Heart left ventricle (tissue), 16 donors: ENCODE measurements around the gene CFAP54. TPM values are rescaled to one million over a fixed set of nuclear protein-coding genes. Genes with fewer than 3 reads are reported as not detected.

Experiments
- ATAC-seq, 4 donors: fragments of 200-7000 bp; cut with Tn5 transposase; one replicate each; pipeline ENCODE4 v1.9.1; 2020 to 2022; ENCODE audit warnings: moderate library complexity in 4 of 4, mild to moderate bottlenecking in 3 of 4, moderate number of reproducible peaks in 1 of 4
- DNase-seq, 5 donors: peaks; one replicate each; pipeline ENCODE4 v3.0.0-alpha.2; 2020
- H3K27ac ChIP-seq, 12 donors: fragments of 200-600 bp; sonication (generic) in 4 of 12; one replicate each; pipeline versions ENCODE4 v1.5.0 to v1.8.0; 2016 to 2022; ENCODE audit warnings: mild to moderate bottlenecking in 2 of 12
- H3K27me3 ChIP-seq, 9 donors: fragments of 200-600 bp; sonication (generic) in 2 of 9; one replicate each; pipeline versions ENCODE4 v1.5.1 to v1.8.0; 2016 to 2022; ENCODE audit warnings: mild to moderate bottlenecking in 3 of 9
- H3K36me3 ChIP-seq, 9 donors: fragments of 200-600 bp; sonication (generic) in 2 of 9; one replicate each; pipeline versions ENCODE4 v1.5.0 to v1.8.0; 2018 to 2022; ENCODE audit warnings: mild to moderate bottlenecking in 2 of 9
- H3K4me1 ChIP-seq, 12 donors: fragments of 200-600 bp; sonication (generic) in 4 of 12; one replicate each; pipeline versions ENCODE4 v1.5.0 to v1.8.0; 2016 to 2022; ENCODE audit warnings: mild to moderate bottlenecking in 3 of 12
- H3K4me3 ChIP-seq, 12 donors: fragments of 200-600 bp; sonication (generic) in 4 of 12; one replicate each; pipeline versions ENCODE4 v1.5.0 to v1.8.0; 2017 to 2022; ENCODE audit warnings: mild to moderate bottlenecking in 9 of 12, moderate library complexity in 4 of 12
- H3K9me3 ChIP-seq, 12 donors: fragments of 200-600 bp; sonication (generic) in 4 of 12; one replicate each; pipeline versions ENCODE4 v1.5.0 to v1.8.0; 2016 to 2022; ENCODE audit warnings: mild to moderate bottlenecking in 1 of 12
- CTCF ChIP-seq, 12 donors: fragments of 200-600 bp; sonication (generic) in 4 of 12; IDR thresholded peaks; one replicate each; pipeline versions ENCODE4 v1.5.0 to v1.8.0; 2018 to 2022; ENCODE audit warnings: antibody characterized with exemption in 12 of 12, mild to moderate bottlenecking in 5 of 12
- POLR2A ChIP-seq, 2 donors: fragments of 450-650 bp; IDR thresholded peaks; one replicate each; pipeline ENCODE4 v1.6.1; 2017; ENCODE audit warnings: antibody characterized with exemption in 2 of 2, mild to moderate bottlenecking in 2 of 2, moderate library complexity in 2 of 2
- WGBS, 4 donors: extraction: QIAGEN DNeasy Blood & Tissue Kit in 2 of 4; methylation state at CpG; one replicate each; pipeline versions ENCODE4 v1.1.5 to v1.1.7; 2013 to 2018; 5-methylcytosine and 5-hydroxymethylcytosine counted together
- intact Hi-C, 10 donors: fragments of 100-400 bp; cut with DNase I; formaldehyde crosslinking; loops; one replicate each; pipeline versions ENCODE4 v1.11.1 to v1.14.2; 2022
- polyA plus RNA-seq, 2 donors: library from polyadenylated mRNA; stranded (reverse); fragments of 200-250 nt; gene quantifications; one replicate each; pipeline ENCODE4 v1.2.3, GENCODE V29; 2013
- total RNA-seq, 9 donors: library from RNA; depleted of rRNA in 2 of 9; stranded (reverse); fragments of >200 nt in 2 of 9; fragmentation: NEBNext Ultra II Directional in 3 of 9; extraction: Animal tissue kit (Norgen Biotek cat#: 25700) in 3 of 9; gene quantifications; one replicate each; pipeline versions ENCODE4 v1.1.0 to v1.2.4, GENCODE V29; 2016 to 2023
- donor health status: ischemic (EF 13 %, LVEDD 7.1; RV severe dilation, severe dysfunction).
- donor health status: healthy with polysubstance abuse.
- donor health status: DM: no; HTN: yes; CAD: no.
- donor health status: DM: no; HTN: no; CAD: no.
- donor health status: ischemic (EF 25% LVEDD 6.9; RV normal size, moderate dysfunction).
- donor health status: ischemic (EF 25% LVEDD 5.7; RV mildly dilated, moderate dysfunction).
- donor health status: healthy.
- donor health status: DM: yes; HTN: yes; CAD: no.
- donor health status: ischemic (EF 35%, LVEDD 5.7; RV mildly dilated, moderate dysfunction).
- donor health status: nonischemic (EF 11% LVEDD 7.7; RV severe dilation, severe dysfunction).
- donor health status: DM: yes; HTN: yes; CAD: no.
- donor health status: PGD.
- donor health status: ischemic (EF 29% LVEDD 5.4; RV normal size, mild dysfunction).
- donor health status: nonischemic (EF 23%, LVEDD 6.1; RV moderate dilation, normal function).

Gene CFAP54
- total and polyA plus RNA-seq, 11 donors: 0.07 to 0.79 (median 0.13) TPM; not detected in 1

DNA sequence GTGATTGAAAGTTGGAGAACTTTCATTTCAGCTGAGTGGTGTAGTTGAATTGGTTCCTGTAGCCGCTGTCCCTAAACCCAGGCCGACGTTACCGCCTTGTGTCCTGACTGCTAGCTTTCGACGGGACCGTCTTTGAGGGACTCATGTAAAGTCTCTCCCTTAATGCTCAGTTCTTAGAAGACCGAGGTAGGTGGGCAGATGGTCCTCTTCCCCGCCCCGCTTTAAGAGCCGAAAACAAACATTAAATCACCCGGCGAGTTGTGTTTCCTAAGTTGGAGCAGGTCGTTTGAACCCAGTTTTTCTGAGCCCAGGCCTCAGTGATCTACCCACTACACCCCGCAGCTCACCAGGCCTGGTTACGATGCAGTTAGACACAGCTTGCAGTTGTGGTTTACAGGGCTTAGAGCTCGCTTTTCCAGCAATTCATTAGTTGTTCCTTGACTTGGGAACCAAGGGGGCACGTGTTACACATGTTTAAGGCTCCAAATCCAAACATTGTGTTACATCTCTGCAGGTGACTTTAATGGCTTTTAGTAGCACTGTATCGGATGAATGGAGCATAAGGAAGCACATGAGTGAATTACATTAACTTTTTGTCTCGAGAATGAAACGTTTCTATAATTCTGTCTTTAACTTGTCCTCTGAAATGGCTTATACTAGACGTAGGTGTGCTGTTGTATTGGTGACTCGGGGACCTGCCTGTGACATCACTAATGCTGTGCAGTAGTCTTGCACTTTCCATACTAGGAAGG, 418.5 kb downstream of the CFAP54 start:
- H3K9me3 ChIP-seq: no peaks in the 10 kb centered on the region
- intact Hi-C loops: loop anchor here in 1 of 10 donors (5.0 kb wide), 1 partner anchor 871 kb away; the partner anchor contains the start of gene LTA4H
- ATAC-seq (peak in 3 of 4 donors; percentile 26 to 50 (median 29)), DNase-seq (no peak)
- peak overlapping the region in 11 of 12 donors; percentile 66 to 94 (median 82) for H3K27ac ChIP-seq
- WGBS, 4 donors: 7 to 10% (median 7%) methylated on average over 23 of the region's 23 CpGs
- no peaks in the 10 kb centered on the region for H3K27me3 ChIP-seq
- TF ChIP-seq POLR2A (IDR thresholded peaks at IDR 0.05) (no peak), CTCF (IDR thresholded peaks at IDR 0.05) (no peak)
- H3K36me3 ChIP-seq: no peaks in the 10 kb centered on the region
- peak overlapping the region; percentile 61 to 97 (median 86) for H3K4me3 ChIP-seq
- H3K4me1 ChIP-seq: peaks cover 0 to 35% (median 13%) of the 10 kb centered on the region in 12 donors

- TF ChIP-seq POLR2A (IDR thresholded peaks at IDR 0.05) (no peak), CTCF (IDR thresholded peaks at IDR 0.05) (no peak)
- DNase-seq (no peak), ATAC-seq (no peak)
- no peak overlapping the region for H3K27ac ChIP-seq
- H3K27me3 ChIP-seq: no peaks in the 10 kb centered on the region
- H3K4me3 ChIP-seq: peak overlapping the region in 9 of 12 donors; percentile 61 to 94 (median 86)
- intact Hi-C loops: loop anchor here in 1 of 10 donors (5.0 kb wide), 1 partner anchor 871 kb away; the partner anchor contains the start of gene LTA4H
- H3K4me1 ChIP-seq: peaks cover 0 to 35% (median 15%) of the 10 kb centered on the region in 12 donors
- WGBS, 4 donors: 74 to 79% (median 76%) methylated on average over 3 of the region's 3 CpGs
- no peaks in the 10 kb centered on the region for H3K36me3 ChIP-seq
- H3K9me3 ChIP-seq: no peaks in the 10 kb centered on the region
Observed at GRCh38 chr12:96908423-96908675, 419.0 kb downstream of the CFAP54 start.

DNA sequence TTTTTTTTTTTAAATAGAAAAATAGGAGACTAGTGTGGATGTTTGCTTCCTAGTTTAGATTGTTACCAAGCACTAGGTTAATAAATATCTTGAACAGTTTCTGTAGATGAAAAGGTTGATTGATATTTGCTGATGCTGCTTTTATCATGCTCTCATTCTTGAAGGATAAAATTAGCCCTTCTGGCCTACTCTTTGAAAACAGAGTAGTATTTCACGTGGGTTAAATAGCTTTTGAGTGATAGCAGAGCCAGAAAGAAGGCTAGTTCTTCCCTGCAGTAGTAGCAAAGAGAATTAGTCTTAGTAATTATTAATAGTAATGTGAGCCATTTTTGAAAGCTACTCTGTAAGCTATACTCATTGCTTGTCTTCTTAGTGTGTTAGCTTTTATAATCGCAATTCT, 422.9 kb downstream of the CFAP54 start:
- intact Hi-C loops: no loop called here
- H3K27me3 ChIP-seq: no peaks in the 10 kb centered on the region
- ATAC-seq (peak in 1 of 4 donors; percentile 30), DNase-seq (no peak)
- no peaks in the 10 kb centered on the region for H3K36me3 ChIP-seq
- 49 to 57% (median 53%) methylated on average over 2 of the region's 2 CpGs for WGBS, 4 donors
- no peak overlapping the region for H3K27ac ChIP-seq
- H3K9me3 ChIP-seq: no peaks in the 10 kb centered on the region
- H3K4me1 ChIP-seq: peaks cover 0 to 29% (median 15%) of the 10 kb centered on the region in 12 donors
- H3K4me3 ChIP-seq: no peak overlapping the region
- TF ChIP-seq CTCF (IDR thresholded peaks at IDR 0.05) (no peak), POLR2A (IDR thresholded peaks at IDR 0.05) (no peak)

DNA sequence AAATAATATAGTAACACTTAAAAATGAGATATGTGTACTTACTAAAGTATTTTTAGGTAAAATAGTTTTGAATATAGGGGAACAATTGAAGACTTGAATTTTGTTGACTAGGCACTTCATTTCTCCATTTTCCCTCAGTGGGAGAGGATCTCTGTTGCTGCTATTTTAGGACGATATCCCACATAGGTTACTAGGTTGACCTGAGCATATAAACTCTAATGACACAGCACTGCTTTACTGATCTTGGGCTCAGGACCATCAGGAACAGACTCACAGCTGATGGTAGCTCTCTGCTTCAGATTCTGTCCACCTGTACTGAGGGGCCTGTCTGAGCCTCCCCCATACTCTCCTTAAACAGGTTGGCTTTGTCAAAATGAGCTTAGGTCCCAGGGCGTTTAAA, 423.6 kb downstream of the CFAP54 start:
- no peaks in the 10 kb centered on the region for H3K36me3 ChIP-seq
- H3K27ac ChIP-seq: no peak overlapping the region
- H3K27me3 ChIP-seq: no peaks in the 10 kb centered on the region
- H3K9me3 ChIP-seq: no peaks in the 10 kb centered on the region
- intact Hi-C loops: no loop called here
- ATAC-seq (no peak), DNase-seq (no peak)
- H3K4me1 ChIP-seq: peaks cover 0 to 25% (median 13%) of the 10 kb centered on the region in 12 donors
- H3K4me3 ChIP-seq: no peak overlapping the region
- 66 to 77% (median 76%) methylated on average over 2 of the region's 2 CpGs for WGBS, 4 donors
- no peak for TF ChIP-seq POLR2A (IDR thresholded peaks at IDR 0.05)
- no peak for TF ChIP-seq CTCF (IDR thresholded peaks at IDR 0.05)
